GM21381 (cell line): ENCODE results near the gene ASTN2.
"Not testable (repeated sequence)": the region's sequence is repeated elsewhere in the genome, so short reads cannot be mapped to it uniquely, and the experiment has no call there.

Experiments used
- ATAC-seq: cut with Tn5 transposase; IDR thresholded peaks from one replicate; pipeline ENCODE4 v1.9.1; 2021; ENCODE audit warnings: mild to moderate bottlenecking, moderate library complexity; ENCODE audit not compliant: unreplicated experiment

Gene ASTN2

DNA sequence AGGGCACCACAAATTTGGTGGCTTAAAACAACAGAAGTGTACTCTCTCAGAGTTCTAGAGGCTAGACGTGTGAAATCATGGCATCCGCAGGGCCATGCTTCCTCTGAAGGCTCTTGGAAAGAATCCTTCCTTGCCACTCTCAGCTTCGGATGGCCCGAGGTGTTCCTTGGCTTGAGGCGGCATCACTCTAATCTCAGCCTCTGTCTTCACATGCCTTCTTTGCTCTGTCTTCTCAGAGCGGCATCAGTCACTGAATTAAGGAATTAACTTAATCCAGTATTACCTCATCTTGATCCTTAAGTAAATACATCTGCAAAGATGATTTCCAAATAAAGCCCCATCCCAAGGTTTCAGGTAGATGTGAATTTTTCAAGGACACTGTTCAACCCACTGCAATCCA, 938.9 kb downstream of the ASTN2 start:
- ATAC-seq = no peak

DNA sequence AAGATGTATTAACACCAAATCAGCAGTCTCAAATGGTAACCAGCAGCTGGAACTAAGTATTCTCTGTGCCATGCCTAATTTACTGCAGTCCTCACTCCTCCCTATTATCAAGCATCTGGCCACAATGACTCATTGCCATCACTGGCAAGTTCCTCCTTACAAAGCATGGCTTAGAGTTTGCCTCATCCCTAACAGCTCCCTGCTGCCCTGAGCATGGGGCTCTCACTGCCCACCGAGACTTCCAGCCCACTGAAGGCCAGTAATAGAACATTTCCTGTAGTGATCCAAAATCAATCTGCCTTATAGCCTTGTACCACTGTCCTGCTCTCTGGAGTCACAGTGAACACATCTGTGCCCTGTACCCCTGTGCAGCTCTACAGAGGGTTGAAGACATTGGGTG, 939.7 kb downstream of the ASTN2 start:
- no peak for ATAC-seq

DNA sequence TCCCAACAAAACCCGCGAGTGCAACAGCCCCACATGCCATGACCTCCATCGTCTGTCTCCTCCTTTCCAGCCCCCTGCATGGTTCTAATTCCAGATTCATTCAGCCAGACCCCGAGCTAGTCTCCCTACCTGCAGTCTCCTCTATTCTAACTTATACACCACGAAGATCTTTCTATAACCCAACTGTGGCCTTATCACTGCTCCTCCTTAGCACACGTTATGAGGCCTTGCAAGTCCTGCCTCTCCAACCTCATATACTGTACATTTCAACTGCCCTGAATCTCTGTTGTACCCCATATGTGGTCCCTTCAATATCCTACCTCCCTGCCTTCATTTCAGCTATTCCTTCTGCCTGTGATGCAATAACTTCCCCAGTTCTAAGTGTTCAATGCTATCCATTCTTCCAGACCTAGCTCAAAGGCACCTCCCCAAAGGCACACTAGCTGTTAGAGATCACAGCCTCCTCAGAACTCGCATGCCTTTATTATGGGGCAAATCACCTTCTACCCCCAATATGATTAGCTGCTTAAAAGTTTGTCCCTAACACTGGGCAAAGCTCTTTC, 942.8 kb downstream of the ASTN2 start:
- ATAC-seq = no peak

DNA sequence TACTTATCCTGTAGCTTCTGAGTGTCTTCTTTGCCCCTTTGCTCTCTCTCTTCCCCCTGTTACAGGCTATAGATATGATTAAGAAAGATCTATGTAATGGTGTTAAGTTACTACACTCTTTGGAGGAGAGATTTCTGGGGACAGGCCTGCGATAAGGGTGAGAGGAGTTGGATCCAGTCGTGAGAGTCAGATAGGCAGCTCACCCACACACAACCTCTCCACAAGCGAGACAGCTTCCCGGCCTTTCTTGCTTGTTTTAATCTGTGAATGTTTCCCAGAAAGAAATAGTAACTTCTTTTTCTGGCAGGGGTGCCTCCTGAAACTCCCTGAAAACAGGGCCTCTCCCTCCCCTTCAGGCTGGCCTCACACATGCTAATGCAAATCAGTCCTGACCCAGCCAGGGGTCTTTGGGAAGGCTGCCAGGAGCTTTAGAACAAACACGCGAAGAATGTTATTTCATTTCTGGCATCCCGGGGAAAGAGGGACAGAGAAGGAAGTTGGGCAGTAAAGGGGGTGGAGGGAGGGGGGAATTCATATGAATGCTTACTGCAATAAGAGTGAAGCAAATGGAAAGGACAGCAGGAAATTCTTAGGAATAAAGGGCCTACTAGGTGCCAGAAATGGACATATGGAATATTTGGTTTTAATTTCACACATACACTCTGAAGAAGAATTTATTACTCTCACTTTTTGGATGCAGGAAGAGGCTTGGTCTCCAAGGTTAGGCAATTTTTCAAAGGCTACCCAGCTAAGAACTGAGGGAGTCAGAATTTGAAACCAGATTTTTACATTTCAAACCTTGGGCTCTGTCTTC, 943.6 kb downstream of the ASTN2 start:
- no peak for ATAC-seq

DNA sequence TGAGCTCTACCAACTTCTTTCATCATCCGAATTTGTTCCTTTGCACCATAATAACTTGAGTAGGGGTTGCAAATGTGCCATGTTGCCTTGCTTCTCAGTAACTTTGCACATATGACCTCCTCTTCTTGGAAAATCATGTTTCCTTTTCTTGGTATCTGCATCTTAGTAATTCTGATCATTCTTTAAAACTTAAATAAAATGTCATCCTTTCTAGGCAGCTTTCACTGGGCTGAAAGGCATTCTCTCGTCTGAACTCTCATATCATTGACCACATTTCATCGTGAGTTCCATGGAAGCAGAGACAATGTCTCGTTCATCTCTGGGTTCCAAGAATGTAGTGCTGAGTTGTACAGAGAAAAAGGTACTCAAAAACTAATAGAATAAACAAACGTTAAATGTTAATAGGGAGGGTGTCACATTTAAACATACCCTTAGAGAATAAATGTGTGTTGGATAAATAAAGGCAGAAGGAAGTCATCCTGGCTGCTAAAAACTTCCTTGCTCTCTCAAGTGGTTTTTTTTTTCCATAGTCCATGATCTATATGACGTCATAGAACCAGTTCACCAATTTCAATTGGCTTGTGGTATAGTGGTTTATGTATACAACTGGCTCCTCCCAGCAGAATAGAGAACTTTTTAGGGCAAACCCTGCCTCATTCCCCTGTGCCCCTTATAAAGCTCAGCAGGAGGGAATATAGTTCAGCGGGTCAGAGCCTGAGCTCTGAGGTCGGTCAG, 945.9 kb downstream of the ASTN2 start:
- ATAC-seq = no peak

DNA sequence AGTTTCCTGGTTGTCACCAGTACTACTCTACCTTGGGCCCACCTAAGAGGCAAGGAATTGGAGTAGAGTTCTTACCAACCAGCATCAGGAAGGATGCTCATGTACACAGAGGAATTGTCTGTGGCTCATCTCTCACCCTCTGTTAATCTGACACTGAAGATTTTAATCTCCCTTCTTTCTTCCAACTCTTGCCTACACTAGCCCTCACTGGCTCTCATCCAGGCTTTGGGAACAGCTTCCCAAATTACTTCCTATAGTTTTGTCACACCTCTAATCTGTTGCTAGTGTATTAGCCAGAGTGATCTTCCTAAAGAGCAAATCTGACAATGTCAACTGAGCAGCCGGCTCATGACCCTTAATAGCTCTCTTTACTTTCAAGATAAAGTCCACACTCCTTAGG, 946.5 kb downstream of the ASTN2 start:
- no peak for ATAC-seq

DNA sequence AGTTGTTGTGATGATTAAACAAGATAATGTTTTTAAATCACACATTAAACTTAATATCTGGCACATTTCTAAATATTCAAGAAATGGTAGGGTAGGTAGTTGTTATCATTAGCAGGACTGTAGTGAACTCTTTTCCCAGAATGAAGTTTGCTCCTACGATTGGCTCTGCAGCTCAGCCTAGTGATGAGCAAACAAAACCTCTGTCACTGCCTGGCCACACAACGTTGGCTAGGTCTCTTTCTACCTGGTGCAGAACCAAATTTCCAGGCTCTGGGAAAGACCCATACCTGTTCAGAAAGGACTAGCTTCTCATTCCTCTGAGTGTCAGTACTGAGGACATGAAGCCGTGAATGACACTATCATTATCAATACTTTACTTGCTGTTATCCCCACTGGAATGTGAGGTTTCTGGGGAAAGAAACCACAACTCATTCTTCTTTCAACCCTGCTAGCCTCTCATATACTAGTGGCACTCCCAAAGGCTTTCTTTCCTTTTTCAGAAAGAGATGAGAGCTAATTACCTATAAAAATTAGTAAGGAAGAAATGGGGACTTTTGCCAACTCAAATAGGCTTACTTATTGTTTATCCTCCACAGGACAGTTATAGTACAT, 947.0 kb downstream of the ASTN2 start:
- no peak for ATAC-seq

DNA sequence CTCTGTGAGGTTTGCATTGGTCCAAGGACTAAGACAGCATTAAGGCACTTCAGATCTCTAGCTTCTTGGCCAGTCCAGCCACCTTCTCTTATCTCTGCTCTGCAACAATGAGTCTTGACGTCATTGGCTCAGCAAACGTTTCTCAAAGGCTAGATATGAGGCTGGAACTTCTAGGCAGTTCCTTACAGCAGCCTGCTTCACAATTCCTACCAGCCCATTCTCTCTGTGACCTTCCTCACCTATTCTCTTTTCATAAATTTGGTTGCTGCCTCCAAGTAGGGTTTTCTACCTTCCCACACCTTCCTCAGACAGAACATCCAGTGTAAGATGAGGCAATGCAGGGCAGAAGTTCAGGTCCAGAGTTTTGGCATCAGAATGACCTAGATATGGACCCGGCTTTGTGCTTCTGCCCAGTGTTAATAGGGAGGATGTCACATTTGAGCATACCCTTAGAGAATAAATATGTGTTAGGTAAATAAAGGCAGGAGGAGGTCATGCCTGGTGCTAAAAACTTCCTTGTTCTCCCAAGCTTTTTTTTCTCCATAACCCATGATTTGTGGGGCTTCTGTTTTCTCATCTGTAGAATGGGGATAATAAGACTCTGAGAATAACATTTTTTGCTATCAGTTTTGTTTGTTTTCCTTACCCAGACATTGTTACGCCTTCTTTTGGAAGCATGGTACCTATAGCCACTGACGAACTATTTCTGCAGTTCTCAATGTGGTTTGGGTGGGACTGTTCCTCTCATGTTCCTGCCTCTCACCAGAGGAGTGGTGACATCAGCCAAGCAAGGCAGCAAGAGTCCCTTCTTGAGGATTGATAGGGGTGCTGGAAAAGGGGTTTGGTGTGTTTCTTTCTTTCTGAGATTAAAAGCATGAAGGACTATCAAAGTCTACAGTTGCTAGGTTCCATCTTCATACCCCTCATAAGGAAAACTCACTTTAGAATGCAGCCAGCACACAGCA, 948.3 kb downstream of the ASTN2 start:
- no peak for ATAC-seq

DNA sequence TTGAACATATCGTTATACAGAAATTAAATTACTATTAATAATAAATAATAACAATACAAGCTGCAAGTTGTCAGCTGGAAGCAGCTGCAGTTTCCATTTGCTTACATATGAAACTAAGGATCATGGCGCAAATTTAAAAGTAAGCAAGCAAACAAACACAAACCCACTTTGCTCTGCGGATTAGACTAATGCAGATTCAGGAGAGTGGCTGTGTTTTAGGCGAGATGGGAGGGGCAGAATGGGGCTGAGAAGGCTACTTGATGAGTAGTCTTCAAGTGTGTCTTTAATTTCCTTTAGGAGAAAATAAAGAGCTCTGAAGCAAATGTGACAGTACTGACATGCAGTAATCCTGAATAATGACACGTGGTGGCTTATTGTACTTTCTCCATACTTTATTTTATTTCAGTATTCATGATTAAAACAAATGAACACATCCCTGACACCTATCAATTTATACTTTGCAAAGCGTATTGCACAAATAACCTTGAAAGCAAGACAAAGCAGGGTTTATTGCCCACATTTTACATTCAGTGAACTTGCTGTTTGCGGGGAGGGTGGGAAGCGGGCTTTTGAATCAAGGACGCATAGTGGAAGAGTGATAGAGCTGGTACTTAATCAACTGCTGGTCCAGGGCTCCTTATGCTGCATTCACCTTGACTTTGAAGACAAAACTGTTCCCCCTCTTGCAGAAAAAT, 949.1 kb downstream of the ASTN2 start:
- ATAC-seq = no peak

DNA sequence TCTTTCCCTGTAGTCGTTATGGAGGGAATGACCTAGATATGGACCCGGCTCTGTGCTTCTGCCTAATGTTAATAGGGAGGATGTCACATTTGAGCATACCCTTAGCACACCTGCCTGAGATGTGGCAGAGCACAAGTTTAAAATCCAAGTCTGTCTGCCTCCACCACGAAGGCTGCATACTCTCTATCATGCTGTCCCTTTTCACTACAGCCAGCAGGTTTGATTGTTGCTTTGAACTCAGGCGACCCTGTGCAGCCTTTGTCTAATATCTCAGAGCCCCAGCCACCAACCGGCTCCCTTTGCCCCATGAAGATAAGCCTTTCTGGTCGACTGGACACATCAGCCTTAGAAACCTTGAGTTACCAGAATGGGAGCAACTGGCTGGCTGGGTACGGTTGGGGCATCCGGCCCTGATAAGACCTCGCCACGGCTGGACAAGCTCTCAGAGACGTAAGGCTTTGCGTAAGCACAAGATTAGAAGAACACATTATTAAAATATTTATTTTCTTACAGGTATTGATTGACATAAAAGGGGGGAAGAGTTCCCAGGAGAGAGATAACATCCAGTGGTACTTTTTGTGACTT, 949.8 kb downstream of the ASTN2 start:
- no peak for ATAC-seq

DNA sequence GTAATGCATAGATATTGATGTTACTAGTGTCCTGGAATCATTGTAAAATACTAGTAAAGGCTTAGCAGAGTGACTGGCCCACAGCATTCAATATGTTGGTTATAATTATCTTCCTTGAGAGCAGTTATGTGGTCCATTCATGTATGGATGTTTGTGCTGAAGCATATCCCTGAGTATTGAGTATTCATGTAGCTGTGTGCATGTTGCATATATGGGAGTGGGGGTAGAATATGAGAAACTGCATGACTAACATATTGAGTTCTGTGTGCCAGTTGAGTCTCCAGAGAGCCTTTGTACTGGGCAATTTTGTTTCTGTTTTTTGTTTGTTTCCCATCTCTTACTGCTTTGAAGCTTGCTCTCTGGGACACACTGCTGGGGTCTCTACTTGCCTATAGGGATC, 950.4 kb downstream of the ASTN2 start:
- ATAC-seq = no peak

DNA sequence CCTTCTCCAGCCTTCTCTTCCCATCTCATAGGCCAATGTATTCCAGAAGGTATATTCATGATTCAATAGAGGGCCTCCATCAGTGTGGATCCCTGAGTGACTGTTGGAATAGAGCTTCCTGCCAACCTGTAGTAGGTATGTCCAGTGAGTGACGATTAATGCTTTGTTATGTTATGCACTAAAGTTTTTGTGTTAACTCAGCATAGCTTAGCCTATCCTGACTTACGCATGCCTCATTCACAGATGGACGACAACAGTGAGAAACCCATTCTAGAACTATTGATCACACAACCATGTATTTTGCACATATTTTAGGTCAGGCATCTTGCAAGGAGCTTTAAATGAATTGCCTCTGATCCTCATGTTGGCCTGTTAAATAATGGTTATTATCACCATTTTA, 953.2 kb downstream of the ASTN2 start:
- ATAC-seq = no peak

DNA sequence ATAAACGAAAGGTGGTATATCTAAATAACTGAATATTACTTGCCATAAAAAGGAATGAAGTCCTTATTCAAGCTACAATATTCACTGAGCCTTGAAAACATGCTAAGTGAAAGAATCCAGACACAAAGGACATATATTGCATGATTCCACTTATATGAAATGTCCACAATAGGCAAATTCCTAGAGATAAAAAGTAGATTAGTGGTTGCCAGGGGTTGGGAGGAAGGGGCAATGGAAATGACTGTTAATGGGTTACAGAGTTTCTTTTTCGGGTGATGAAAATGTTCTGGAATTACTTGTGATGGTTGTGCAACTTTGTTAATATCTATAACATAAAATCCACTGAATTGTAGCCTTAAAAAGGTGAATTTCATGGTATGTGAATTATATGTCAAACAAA, 954.8 kb downstream of the ASTN2 start:
- ATAC-seq = no peak

DNA sequence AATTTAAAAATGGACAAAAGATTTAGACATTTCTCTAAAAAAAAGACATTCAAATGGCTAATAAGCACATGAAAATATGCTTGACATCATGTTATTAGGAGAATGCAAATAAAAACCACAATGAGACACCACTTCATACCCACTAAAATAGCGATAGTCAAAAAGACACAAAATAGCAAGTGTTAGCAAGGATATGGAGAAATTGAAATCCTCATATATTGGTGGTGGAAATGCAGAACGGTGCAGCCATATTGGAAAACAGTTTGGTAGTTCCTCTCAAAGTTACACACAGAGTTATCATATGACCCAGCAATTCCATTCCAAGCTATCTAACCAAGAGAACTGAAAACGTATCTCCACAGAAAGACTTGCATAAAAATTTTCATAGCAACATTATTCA, 955.3 kb downstream of the ASTN2 start:
- no peak for ATAC-seq

DNA sequence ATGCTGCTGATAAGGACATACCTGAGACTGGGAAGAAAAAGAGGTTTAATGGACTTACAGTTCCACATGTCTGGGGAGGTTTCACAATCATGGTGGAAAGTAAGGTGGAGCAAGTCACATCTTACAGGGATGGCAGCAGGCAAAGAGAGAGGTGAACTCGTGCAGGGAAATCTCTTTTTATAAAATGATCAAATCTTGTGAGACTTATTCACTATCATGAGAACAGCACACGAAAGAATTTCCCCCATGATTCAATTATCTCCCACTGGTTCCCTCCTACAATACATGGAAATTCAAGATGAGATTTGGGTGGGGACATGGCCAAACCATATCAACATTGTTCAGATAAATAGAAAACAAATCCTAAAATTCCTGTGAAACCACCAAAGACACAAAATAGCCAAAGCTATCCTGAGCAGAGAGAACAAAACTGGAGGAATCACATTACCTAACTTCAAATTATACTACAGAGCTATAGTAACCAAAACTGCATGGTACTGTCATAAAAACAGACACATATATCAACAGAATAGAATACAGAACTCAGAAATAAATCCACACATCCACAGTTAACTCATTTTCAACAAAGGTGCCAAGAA, 958.3 kb downstream of the ASTN2 start:
- ATAC-seq = no peak

DNA sequence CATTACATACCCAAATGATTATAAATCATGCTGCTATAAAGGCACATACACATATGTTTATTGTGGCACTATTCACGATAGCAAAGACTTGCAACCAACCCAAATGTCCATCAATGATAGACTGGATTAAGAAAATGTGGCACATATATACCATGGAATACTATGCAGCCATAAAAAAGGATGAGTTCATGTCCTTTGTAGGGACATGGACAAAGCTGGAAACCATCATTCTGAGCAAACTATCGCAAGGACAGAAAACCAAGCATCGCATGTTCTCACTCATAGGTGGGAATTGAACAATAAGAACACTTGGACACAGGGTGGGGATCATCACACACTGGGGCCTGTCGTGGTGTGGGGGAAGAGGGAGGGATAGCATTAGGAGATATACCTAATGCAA, 960.3 kb downstream of the ASTN2 start:
- ATAC-seq = not testable (repeated sequence)

DNA sequence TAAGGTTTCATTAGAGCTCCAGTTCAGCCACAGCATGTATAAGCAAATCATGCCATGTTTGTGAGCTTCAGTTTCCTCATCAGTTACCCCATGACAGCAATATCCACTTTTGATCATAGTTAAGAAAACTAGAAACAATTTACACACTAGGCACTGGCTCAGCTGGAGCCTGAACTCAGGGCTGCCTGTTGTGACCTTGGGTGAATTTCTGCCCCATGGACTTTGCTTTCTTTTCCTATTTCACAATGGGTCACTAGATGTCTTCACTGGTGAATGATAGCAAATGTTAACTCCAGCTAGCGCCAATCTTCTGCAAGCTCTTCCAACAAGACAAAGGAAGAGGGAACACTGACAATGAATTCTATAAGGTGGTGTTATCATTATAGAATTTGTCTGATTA, 961.1 kb downstream of the ASTN2 start:
- ATAC-seq = no peak

DNA sequence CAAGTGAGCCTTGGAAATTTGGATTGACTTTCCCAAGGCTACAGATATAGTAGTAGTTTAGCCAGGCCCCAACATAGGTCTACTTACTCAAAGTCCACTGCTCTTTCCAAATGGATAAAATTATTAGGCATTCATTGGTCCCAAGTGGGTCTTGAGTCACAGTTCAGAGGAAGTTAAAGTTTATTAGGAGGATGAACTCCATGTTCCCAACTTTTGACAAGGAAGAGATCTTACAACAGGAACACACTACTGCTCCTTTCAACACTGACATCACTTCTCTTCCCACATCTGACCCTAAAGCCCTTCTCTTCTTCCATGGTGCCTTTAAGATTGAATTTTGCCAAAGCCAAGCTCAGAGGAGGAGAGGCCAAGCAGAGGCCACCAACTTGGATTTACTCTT, 962.2 kb downstream of the ASTN2 start:
- no peak for ATAC-seq

DNA sequence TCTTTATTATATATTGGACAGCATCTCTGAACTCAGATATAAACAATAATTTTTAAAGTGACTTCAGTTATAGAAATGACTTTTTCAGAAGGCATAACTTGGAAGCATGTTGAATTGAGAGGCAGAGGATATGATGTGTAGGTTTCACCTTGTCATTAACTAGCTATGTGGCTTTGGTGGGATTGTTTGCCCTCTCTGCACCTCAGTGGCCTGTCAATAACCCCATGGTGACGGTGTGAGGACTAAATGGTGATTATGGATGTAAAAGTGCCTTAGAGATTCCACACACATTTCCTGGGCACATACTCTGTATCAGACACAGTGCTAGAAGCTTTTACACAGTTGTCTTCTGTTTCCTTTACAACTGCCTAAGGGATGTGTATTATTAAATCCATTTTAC, 962.6 kb downstream of the ASTN2 start:
- ATAC-seq = no peak
